ENCODE data around the gene MEGF8. TPM values are rescaled to one million over a fixed set of nuclear protein-coding genes. Genes with fewer than 3 reads are reported as not detected.
A peak's percentile ranks its signal among the peaks of the same experiment; 100 is the strongest.

Gene MEGF8
- total and polyA plus RNA-seq, 2 of the 13 experiments (the other 11 are each of a cell fraction or from before 2014, with no cell fraction given), result 4.0 to 8.8 TPM

DNA sequence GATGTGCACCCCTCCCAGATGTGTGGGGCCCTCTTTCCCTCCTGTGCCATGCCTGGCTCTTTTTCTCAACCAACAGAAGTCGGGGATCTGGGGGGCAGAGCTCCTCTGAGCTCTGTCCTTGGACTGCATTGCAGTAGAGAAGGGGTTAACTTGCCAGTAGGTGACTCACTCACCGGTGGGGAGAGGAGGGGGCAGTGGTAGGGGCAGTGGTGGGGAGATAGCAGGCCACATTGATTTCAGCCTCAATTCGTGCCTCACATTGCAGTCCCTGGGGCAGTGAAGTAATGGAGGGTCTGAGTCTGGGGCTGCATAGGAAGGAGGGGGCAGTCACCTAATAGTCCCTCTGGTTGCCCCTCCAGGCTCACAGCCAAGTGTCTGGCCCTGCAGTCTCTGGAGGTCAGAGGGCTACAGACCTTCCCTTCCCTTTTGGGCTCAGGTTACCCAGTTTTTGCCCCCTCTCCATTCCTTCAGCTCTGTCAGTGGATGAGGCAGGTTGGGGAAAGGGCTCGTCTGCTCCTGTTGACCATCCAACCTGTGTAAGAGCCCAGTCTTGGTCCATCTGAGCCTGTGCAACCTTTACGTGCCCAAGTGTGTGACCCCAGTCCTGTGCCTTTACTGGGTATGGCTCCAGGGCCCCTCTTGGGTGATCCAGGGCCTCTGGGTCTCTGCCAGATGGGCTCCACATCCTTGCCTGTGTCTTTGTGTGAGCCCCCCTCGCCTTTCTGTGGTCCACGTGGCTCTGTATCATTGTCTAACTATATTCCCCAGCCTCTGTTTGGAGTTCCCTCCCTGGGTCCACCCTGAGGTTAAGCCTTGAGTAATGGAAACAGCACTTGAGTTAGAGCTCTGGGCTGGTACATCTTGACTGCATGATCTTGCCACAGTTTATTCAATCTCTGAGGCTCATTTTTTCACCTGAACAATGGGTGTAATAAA lies 43.3 kb upstream of the MEGF8 start (continued):
- TF ChIP-seq ZNF253 (CRISPR knock-in tag; IDR thresholded peaks at IDR 0.05; ENCODE audit: borderline replicate concordance), result 0 out of 2 replicates have a peak, but pooled peaks have one; percentile 20
- no peak for TF ChIP-seq ZNF282 (IDR thresholded peaks at IDR 0.05; ENCODE audit: partially characterized antibody)
- TF ChIP-seq TCF7 (IDR thresholded peaks at IDR 0.05; ENCODE audit: low read depth), result no peak
- TF ChIP-seq NFKBIZ (CRISPR knock-in tag; IDR thresholded peaks at IDR 0.05), result no peak
- TF ChIP-seq CAMTA2 (CRISPR knock-in tag; IDR thresholded peaks at IDR 0.05; ENCODE audit: borderline replicate concordance), result peak; percentile 45; the same call in 1 of the 2 replicates
- no peak for TF ChIP-seq SRSF9 (IDR thresholded peaks at IDR 0.05; ENCODE audit: borderline replicate concordance, insufficient read depth, low read depth, low read length, poor library complexity, severe bottlenecking)
- TF ChIP-seq ETV6 (CRISPR knock-in tag; conservative IDR thresholded peaks at IDR 0.05), result no peak
- 0 out of 2 replicates have a peak, but pooled peaks have one; percentile 3 for TF ChIP-seq RXRA (CRISPR knock-in tag; IDR thresholded peaks at IDR 0.05)
- no peak for TF ChIP-seq SYNCRIP (IDR thresholded peaks at IDR 0.05; ENCODE audit: insufficient read depth, low read depth, low read length)
- TF ChIP-seq SKI (IDR thresholded peaks at IDR 0.05; ENCODE audit: partially characterized antibody), result no peak
- 0 out of 2 replicates have a peak, but pooled peaks have one; percentile 2 for TF ChIP-seq TFE3 (CRISPR knock-in tag; IDR thresholded peaks at IDR 0.05)
- TF ChIP-seq SALL2 (CRISPR knock-in tag; IDR thresholded peaks at IDR 0.05), result no peak
- peak; percentile 46; the same call in 1 of the 2 replicates for TF ChIP-seq IRF9 (CRISPR knock-in tag; IDR thresholded peaks at IDR 0.05; ENCODE audit: borderline replicate concordance)
- no peak for TF ChIP-seq PHB2 (IDR thresholded peaks at IDR 0.05; ENCODE audit: partially characterized antibody)
- peak; percentile 69; the same call in 1 of the 2 replicates for TF ChIP-seq FOSL1 (CRISPR knock-in tag; IDR thresholded peaks at IDR 0.05; ENCODE audit: borderline replicate concordance)
- no peak for TF ChIP-seq ZNF207 (IDR thresholded peaks at IDR 0.05; ENCODE audit: borderline replicate concordance)
- no peak for TF ChIP-seq HMGA1 (CRISPR knock-in tag; conservative IDR thresholded peaks at IDR 0.05)
- TF ChIP-seq YY1 (IDR thresholded peaks at IDR 0.05; ENCODE audit: insufficient read depth, insufficient replicate concordance, low read depth, low read length), result no peak
- no peak for TF ChIP-seq PBX3 (CRISPR knock-in tag; IDR thresholded peaks at IDR 0.05; ENCODE audit: borderline replicate concordance)
- TF ChIP-seq MXD1 (CRISPR knock-in tag; IDR thresholded peaks at IDR 0.05), result no peak
